Measurements from ENCODE around the gene NGB.
"Not testable (repeated sequence)": the region's sequence is repeated elsewhere in the genome, so short reads cannot be mapped to it uniquely, and the experiment has no call there.

Gene NGB

GRCh38 chr14:77281852-77282410 lies 10.9 kb upstream of the NGB start:
- Histone ChIP-seq H3K4me3 (ENCODE audit: low read length, poor library complexity, severe bottlenecking) (no peak overlapping the region), H3K9ac (ENCODE audit: low read depth, low read length, poor library complexity, severe bottlenecking) (no peak overlapping the region), H3K9me3 (ENCODE audit: insufficient read depth, low read depth, low read length) (no peaks in the 10 kb centered on the region), H3F3A (ENCODE audit: low read depth) (no peaks in the 10 kb centered on the region), H3K36me3 (ENCODE audit: insufficient read depth, low read length) (peaks cover 44% of the 10 kb centered on the region; the same call in 1 of the 2 replicates), H3K4me1 (ENCODE audit: insufficient read depth, low read length, poor library complexity, severe bottlenecking) (no peaks in the 10 kb centered on the region), H4K20me1 (ENCODE audit: insufficient read depth, low read length, poor library complexity, severe bottlenecking) (no peaks in the 10 kb centered on the region), H2AFZ (ENCODE audit: low read length) (no peak overlapping the region), H3K4me2 (ENCODE audit: low read depth, low read length, poor library complexity, severe bottlenecking) (no peak overlapping the region), H3K79me2 (ENCODE audit: insufficient read depth, low read length) (no peaks in the 10 kb centered on the region), H3K27me3 (ENCODE audit: insufficient read depth, low read length, poor library complexity, severe bottlenecking) (no peaks in the 10 kb centered on the region), H3K9me2 (replicated peaks; ENCODE audit: low read depth, low read length) (no peaks in the 10 kb centered on the region)
- TF ChIP-seq EZH2phosphoT487 (IDR thresholded peaks at IDR 0.05; ENCODE audit: borderline replicate concordance) (no peak), CTCF (conservative IDR thresholded peaks at IDR 0.05; ENCODE audit: low read length) (no peak)

GRCh38 chr14:77280921-77281320 lies 9.9 kb upstream of the NGB start:
- H3F3A ChIP-seq (ENCODE audit: low read depth); H3K9me3 ChIP-seq (ENCODE audit: insufficient read depth, low read depth, low read length); H4K20me1 ChIP-seq (ENCODE audit: insufficient read depth, low read length, poor library complexity, severe bottlenecking); H3K4me2 ChIP-seq (ENCODE audit: low read depth, low read length, poor library complexity, severe bottlenecking); H3K4me3 ChIP-seq (ENCODE audit: low read length, poor library complexity, severe bottlenecking); H3K79me2 ChIP-seq (ENCODE audit: insufficient read depth, low read length); H3K9me2 ChIP-seq (replicated peaks; ENCODE audit: low read depth, low read length); H3K9ac ChIP-seq (ENCODE audit: low read depth, low read length, poor library complexity, severe bottlenecking); H3K27me3 ChIP-seq (ENCODE audit: insufficient read depth, low read length, poor library complexity, severe bottlenecking); H3K4me1 ChIP-seq (ENCODE audit: insufficient read depth, low read length, poor library complexity, severe bottlenecking); H2AFZ ChIP-seq (ENCODE audit: low read length): not testable (repeated sequence)
- peaks cover 34% of the 10 kb centered on the region; the same call in 1 of the 2 replicates for H3K36me3 ChIP-seq (ENCODE audit: insufficient read depth, low read length)

- Histone ChIP-seq H3K4me2 (ENCODE audit: low read depth, low read length, poor library complexity, severe bottlenecking) (no peak overlapping the region), H3K9ac (ENCODE audit: low read depth, low read length, poor library complexity, severe bottlenecking) (no peak overlapping the region), H3K79me2 (ENCODE audit: insufficient read depth, low read length) (no peaks in the 10 kb centered on the region), H3K27me3 (ENCODE audit: insufficient read depth, low read length, poor library complexity, severe bottlenecking) (no peaks in the 10 kb centered on the region), H3F3A (ENCODE audit: low read depth) (no peaks in the 10 kb centered on the region), H3K4me1 (ENCODE audit: insufficient read depth, low read length, poor library complexity, severe bottlenecking) (no peaks in the 10 kb centered on the region), H3K9me3 (ENCODE audit: insufficient read depth, low read depth, low read length) (no peaks in the 10 kb centered on the region), H3K36me3 (ENCODE audit: insufficient read depth, low read length) (peaks cover 22% of the 10 kb centered on the region; the same call in 1 of the 2 replicates), H4K20me1 (ENCODE audit: insufficient read depth, low read length, poor library complexity, severe bottlenecking) (no peaks in the 10 kb centered on the region), H3K4me3 (ENCODE audit: low read length, poor library complexity, severe bottlenecking) (no peak overlapping the region), H2AFZ (ENCODE audit: low read length) (no peak overlapping the region), H3K9me2 (replicated peaks; ENCODE audit: low read depth, low read length) (no peaks in the 10 kb centered on the region)
- TF ChIP-seq CTCF (conservative IDR thresholded peaks at IDR 0.05; ENCODE audit: low read length) (no peak), EZH2phosphoT487 (IDR thresholded peaks at IDR 0.05; ENCODE audit: borderline replicate concordance) (no peak)
Observed at GRCh38 chr14:77279719-77280118, 8.7 kb upstream of the NGB start.

All from Loucy (cell line).